PC-3 (cell line): ENCODE measurements around the gene TMEM59.

Experiments used
- CTCF ChIP-seq: fragments of 300-600 bp; sonication (generic); conservative IDR thresholded peaks from 2 replicates; pipeline ENCODE4 v1.5.1; 2017; ENCODE audit warnings: antibody characterized with exemption, low read depth, mild to moderate bottlenecking, low read length
- EZH2 ChIP-seq: fragments of 300-600 bp; sonication (generic); IDR thresholded peaks from one replicate; pipeline ENCODE4 v1.6.1; 2017; ENCODE audit warnings: antibody characterized with exemption, mild to moderate bottlenecking, low read length; ENCODE audit not compliant: unreplicated experiment
- EZH2phosphoT487 ChIP-seq: fragments of 300-600 bp; sonication (generic); IDR thresholded peaks from 2 replicates; pipeline ENCODE4 v1.6.1; 2018; ENCODE audit warnings: mild to moderate bottlenecking, antibody characterized with exemption, low read length, borderline replicate concordance

DNA sequence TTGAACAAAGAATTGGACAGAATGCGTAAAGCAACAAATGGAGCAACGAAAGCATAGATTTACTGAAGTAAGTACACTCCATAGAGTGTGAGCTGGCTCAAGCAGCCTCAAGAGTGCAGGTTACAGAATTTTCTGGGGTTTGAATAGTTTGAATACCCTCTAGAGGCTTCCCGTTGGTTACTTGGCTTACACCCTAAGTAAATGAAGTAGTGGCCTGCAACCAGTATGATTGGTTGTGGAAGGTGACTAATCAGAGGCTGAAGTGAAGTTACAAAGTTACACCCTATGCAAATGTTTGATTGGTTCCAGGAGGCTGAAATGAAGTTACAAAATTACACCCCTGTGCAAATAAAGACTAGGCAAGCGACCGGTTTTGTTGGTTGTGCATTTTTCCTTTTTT lies 11.3 kb upstream of the TMEM59 start:
- TF ChIP-seq CTCF (no peak), EZH2 (no peak), EZH2phosphoT487 (no peak)
